Subcutaneous adipose tissue (tissue), 4 donors: ENCODE measurements around the gene CDH15. TPM values are rescaled to one million over a fixed set of nuclear protein-coding genes. Genes with fewer than 3 reads are reported as not detected.

ENCODE experiments used
- CTCF ChIP-seq: fragments of 450-650 bp; IDR thresholded peaks from one replicate; pipeline ENCODE4 v1.5.1; 2016; ENCODE audit warnings: low read depth, mild to moderate bottlenecking, control low read depth, antibody characterized with exemption, moderate library complexity
- total RNA-seq, 4 donors: library from RNA; depleted of rRNA; stranded (reverse); fragments of >200 nt; gene quantifications; one replicate each; pipeline ENCODE4 v1.1.0, GENCODE V29; 2016

CDH15 gene
- total RNA-seq, 4 donors from 2014 or later = not detected

DNA sequence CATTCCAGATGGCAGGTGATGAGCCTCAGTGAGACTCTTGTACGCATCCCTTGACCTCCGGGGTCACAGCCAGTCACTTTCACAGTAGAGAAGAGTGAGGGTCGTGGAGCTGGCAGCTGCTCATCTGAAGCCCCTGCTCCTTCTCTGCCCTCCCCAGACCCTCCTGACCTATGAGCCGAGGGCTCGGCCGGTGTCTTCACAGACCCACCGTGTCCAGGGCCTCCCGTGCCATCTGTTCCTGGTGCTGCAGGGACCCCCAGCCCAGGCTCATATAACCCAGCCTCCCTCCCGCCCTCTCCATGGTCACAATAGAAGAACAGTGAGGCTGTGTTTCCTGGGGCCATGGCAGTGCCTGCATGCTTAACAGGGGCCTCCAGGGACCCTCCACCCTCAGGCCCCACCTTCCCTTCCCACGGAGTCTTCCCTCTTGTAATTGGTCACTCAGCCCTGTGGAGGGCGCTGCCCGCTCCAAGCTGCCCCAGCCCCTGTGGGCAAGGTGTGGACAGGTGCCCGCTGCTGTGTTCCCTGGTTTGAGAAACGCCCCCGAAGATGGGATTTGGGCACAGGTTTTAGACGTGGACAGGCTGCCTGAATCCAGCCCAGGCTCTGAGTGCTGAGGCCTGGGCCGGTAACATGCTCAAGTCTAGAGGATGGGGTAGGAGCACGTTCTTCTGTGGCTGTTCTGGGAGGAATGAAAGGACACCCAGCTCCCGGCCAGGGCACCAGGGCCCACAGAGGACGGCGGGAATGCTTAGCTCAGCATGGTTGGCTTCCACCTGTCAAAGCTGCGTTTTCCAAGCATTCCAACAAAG, 39.1 kb upstream of the CDH15 start:
- TF ChIP-seq CTCF = no peak

- no peak for TF ChIP-seq CTCF
These were observed 38.0 kb upstream of the CDH15 start for GRCh38 chr16:89133457-89134127.

DNA sequence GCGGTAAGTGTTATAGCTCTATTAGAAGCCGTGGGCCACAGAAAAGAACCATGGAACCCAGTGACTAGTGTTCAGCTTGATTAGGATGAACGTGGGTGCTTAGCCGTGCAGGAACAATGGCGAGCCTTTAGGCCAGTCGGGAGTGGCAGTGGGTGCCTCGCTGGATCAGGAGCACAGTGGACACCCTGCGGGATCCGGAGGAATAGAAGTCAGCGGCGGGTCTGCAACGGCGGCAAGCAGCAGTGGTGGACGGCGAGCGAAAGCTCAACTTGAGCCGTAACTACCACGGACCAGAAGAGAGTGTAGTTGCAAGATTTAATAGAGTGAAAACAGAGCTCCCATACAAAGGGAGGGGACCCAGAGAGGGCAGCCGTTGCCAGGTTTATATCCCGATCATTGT, 37.3 kb upstream of the CDH15 start:
- TF ChIP-seq CTCF = no peak

GRCh38 chr16:89135166-89135565, 36.4 kb upstream of the CDH15 start:
- no peak for TF ChIP-seq CTCF

DNA sequence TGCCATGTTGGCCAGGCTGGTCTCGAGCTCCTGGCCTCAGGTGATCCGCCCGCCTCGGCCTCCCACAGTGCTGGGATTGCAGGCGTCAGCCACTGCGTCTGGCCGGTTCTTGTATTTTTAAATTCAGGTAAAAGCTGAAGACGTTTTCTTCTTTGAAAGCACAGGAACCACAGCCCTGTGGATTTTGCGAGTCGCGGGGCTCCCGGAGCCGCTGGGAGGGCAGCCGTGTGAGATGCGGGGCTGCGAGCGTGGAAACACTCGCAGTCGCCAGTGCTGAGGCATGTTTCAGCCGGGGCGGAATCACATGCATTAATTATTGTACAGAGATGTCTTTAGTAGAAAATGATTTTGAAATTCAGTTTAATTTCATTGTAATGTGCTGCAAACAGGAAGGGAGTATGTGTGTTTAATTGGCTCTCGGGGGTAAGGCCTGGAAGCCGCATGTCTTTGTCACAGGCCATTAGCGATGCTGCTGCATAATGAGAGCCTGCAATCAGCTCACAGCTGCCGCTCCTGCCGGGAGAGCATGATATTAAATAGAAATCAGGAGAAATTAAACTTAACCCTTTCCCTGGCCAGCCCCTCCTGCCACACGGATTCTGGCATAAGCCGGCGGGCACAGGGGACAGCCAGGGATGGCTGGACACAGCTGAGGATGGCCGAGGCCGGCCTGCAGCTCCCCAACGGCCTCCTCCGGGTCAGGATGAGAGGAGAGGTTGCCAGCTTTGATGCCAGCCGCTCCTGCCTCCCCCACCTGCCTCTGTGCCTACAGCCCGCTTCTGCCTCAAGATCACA, 35.4 kb upstream of the CDH15 start:
- no peak for TF ChIP-seq CTCF

GRCh38 chr16:89136931-89137330, 34.6 kb upstream of the CDH15 start:
- no peak for TF ChIP-seq CTCF
